Neuronal stem cell (in vitro differentiated cells): ENCODE results near the gene TAOK3.

Experiments used
- DNase-seq: peaks from one replicate; pipeline ENCODE4 v3.0.0-alpha.2; 2013; ENCODE audit warnings: low spot score
- H2AFZ ChIP-seq: one replicate; pipeline ENCODE4 v1.6.1; 2013; ENCODE audit warnings: mild to moderate bottlenecking, low read length, inconsistent platforms
- H2AK5ac ChIP-seq: 2 replicates; pipeline ENCODE4 v1.6.1; 2013; ENCODE audit warnings: low read depth, mild to moderate bottlenecking, inconsistent platforms, low read length, moderate library complexity, mixed read lengths
- H2BK120ac ChIP-seq: 2 replicates; pipeline ENCODE4 v1.6.1; 2013; ENCODE audit warnings: low read depth, mild to moderate bottlenecking, inconsistent platforms, low read length, moderate library complexity, mixed read lengths
- H2BK12ac ChIP-seq: one replicate; pipeline ENCODE4 v1.6.1; 2013; ENCODE audit warnings: low read length, inconsistent platforms
- H2BK15ac ChIP-seq: 2 replicates; pipeline ENCODE4 v1.6.1; 2013; ENCODE audit warnings: mild to moderate bottlenecking, low read length, inconsistent platforms, mixed read lengths
- H2BK5ac ChIP-seq: one replicate; pipeline ENCODE4 v1.6.1; 2013; ENCODE audit warnings: inconsistent platforms, mild to moderate bottlenecking, low read length, moderate library complexity
- H3K14ac ChIP-seq: one replicate; pipeline ENCODE4 v1.6.1; 2013; ENCODE audit warnings: low read length, inconsistent platforms
- H3K18ac ChIP-seq: 2 replicates; pipeline ENCODE4 v1.6.1; 2013; ENCODE audit warnings: low read length, inconsistent platforms
- H3K23ac ChIP-seq: 2 replicates; pipeline ENCODE4 v1.6.1; 2013; ENCODE audit warnings: low read depth, mild to moderate bottlenecking, mixed read lengths, low read length, inconsistent platforms; ENCODE audit not compliant: poor library complexity
- H3K27ac ChIP-seq: replicated peaks from 3 replicates; pipeline ENCODE4 v1.5.1; 2013; ENCODE audit warnings: low read length, inconsistent platforms
- H3K27me3 ChIP-seq, 3 experiments: 2 replicates each; pipeline ENCODE4 v1.6.1; 2013; ENCODE audit warnings: low read length in 3 of 3, mild to moderate bottlenecking in 2 of 3, inconsistent platforms in 1 of 3, low read depth in 1 of 3, mixed read lengths in 1 of 3, moderate library complexity in 1 of 3; ENCODE audit not compliant: control insufficient read depth in 3 of 3, insufficient read depth in 3 of 3
- H3K36me3 ChIP-seq, 2 donors: replicated peaks in 1 of 2; 2 replicates each; pipeline ENCODE4 v1.6.1; 2013; ENCODE audit warnings: low read length in 2 of 2; ENCODE audit not compliant: control insufficient read depth in 2 of 2, insufficient read depth in 2 of 2
- H3K4ac ChIP-seq: 2 replicates; pipeline ENCODE4 v1.6.1; 2013; ENCODE audit warnings: inconsistent platforms, mild to moderate bottlenecking, low read length, moderate library complexity
- H3K4me1 ChIP-seq, 2 donors: 1 replicate in 1 of 2; 2 replicates in 1 of 2; pipeline ENCODE4 v1.6.1; 2013; ENCODE audit warnings: low read length in 2 of 2, low read depth in 1 of 2; ENCODE audit not compliant: control insufficient read depth in 2 of 2, insufficient read depth in 1 of 2
- H3K4me2 ChIP-seq: one replicate; pipeline ENCODE4 v1.6.1; 2013; ENCODE audit warnings: mild to moderate bottlenecking, low read length, inconsistent platforms; ENCODE audit not compliant: insufficient read depth, poor library complexity, severe bottlenecking
- H3K4me3 ChIP-seq, 2 donors: 2 replicates each; pipeline ENCODE4 v1.5.1; 2013; ENCODE audit warnings: low read length in 2 of 2, mild to moderate bottlenecking in 2 of 2, inconsistent platforms in 1 of 2, moderate library complexity in 1 of 2
- H3K79me1 ChIP-seq: one replicate; pipeline ENCODE4 v1.6.1; 2013; ENCODE audit warnings: low read depth, mild to moderate bottlenecking, inconsistent platforms, low read length, moderate library complexity
- H3K9ac ChIP-seq: one replicate; pipeline ENCODE4 v1.6.1; 2013; ENCODE audit warnings: mild to moderate bottlenecking, low read depth, low read length, inconsistent platforms; ENCODE audit not compliant: poor library complexity
- H3K9me3 ChIP-seq, 2 donors: replicated peaks in 1 of 2; 2 replicates each; pipeline versions ENCODE3 to v1.6.1; 2013; ENCODE audit warnings: low read length in 2 of 2, mild to moderate bottlenecking in 2 of 2, inconsistent platforms in 1 of 2, low read depth in 1 of 2, mixed read lengths in 1 of 2, moderate library complexity in 1 of 2; ENCODE audit not compliant: control insufficient read depth in 2 of 2, insufficient read depth in 1 of 2
- H4K8ac ChIP-seq: one replicate; pipeline ENCODE4 v1.6.1; 2013; ENCODE audit warnings: low read depth, mild to moderate bottlenecking, inconsistent platforms, low read length, moderate library complexity
- H4K91ac ChIP-seq: one replicate; pipeline ENCODE4 v1.6.1; 2013; ENCODE audit warnings: low read length, low read depth, mild to moderate bottlenecking, inconsistent platforms; ENCODE audit not compliant: poor library complexity
- WGBS, 2 donors: extraction: QIAGEN DNeasy Blood & Tissue Kit; methylation state at CpG; one replicate each; pipeline ENCODE4 v1.1.7; 2013; ENCODE audit warnings: missing lambda C conversion rate in 2 of 2, mixed read lengths in 1 of 2; ENCODE audit not compliant: insufficient read length in 2 of 2, insufficient replicate concordance in 1 of 2; ENCODE audit errors: extremely low coverage in 2 of 2; 5-methylcytosine and 5-hydroxymethylcytosine counted together

TAOK3 gene

GRCh38 chr12:118376089-118377020 is 3.6 kb upstream of the TAOK3 start, which contains the start of gene SUDS3:
Gene SUDS3, plus strand, starts transcription at chr12:118376555. Its CDS starts 137 bp downstream, at chr12:118376692.
- no peak within 1 kb of the TSS for H2BK5ac ChIP-seq
- H4K91ac ChIP-seq: no peak within 1 kb of the TSS
- peak within 1 kb of the TSS; percentile 31 for H2BK15ac ChIP-seq
- H3K23ac ChIP-seq: peak within 1 kb of the TSS; percentile 86
- peaks cover 3 to 21% of the 10 kb centered on the region in 2 donors for H3K36me3 ChIP-seq
- peak within 1 kb of the TSS; percentile 92 to 100 for H3K4me3 ChIP-seq
- H3K4me1 ChIP-seq: peaks cover 3 to 8% of the 10 kb centered on the region in 2 donors
- H3K79me1 ChIP-seq: peaks cover 7% of the 10 kb centered on the region
- peak within 1 kb of the TSS; percentile 84 for H3K4me2 ChIP-seq
- H3K14ac ChIP-seq: peak within 1 kb of the TSS; percentile 5
- H2BK120ac ChIP-seq: no peak within 1 kb of the TSS
- peak within 1 kb of the TSS; percentile 97 for H3K18ac ChIP-seq
- peaks cover 7 to 9% (median 7%) of the 10 kb centered on the region in 3 experiments for H3K27me3 ChIP-seq
- H4K8ac ChIP-seq: peak within 1 kb of the TSS; percentile 77
- peak within 1 kb of the TSS; percentile 94 for H3K9ac ChIP-seq
- peak; percentile 90 for DNase-seq
- no peaks in the 10 kb centered on the region for H3K9me3 ChIP-seq
- H3K4ac ChIP-seq: no peak within 1 kb of the TSS
- H2AFZ ChIP-seq: peak within 1 kb of the TSS; percentile 91
- WGBS, 2 donors: no CpG with 5 or more reads among the region's 102 CpGs
- H3K27ac ChIP-seq: peak within 1 kb of the TSS; percentile 71
- H2BK12ac ChIP-seq: peak within 1 kb of the TSS; percentile 17
- peak within 1 kb of the TSS; percentile 76 for H2AK5ac ChIP-seq

GRCh38 chr12:118375348-118375747 is 2.6 kb upstream of the TAOK3 start:
- Histone ChIP-seq H3K14ac (no peak overlapping the region), H3K23ac (no peak overlapping the region), H2BK5ac (no peak overlapping the region), H2BK12ac (no peak overlapping the region), H2BK120ac (no peak overlapping the region), H2AFZ (peak overlapping the region; percentile 91), H3K4me1 (peaks cover 3 to 8% of the 10 kb centered on the region in 2 donors), H3K4me3 (no peak overlapping the region), H2BK15ac (no peak overlapping the region), H3K79me1 (peaks cover 7% of the 10 kb centered on the region), H3K9ac (no peak overlapping the region), H3K4ac (no peak overlapping the region), H3K27me3 (peaks cover 8 to 17% (median 17%) of the 10 kb centered on the region in 3 experiments), H3K9me3 (no peaks in the 10 kb centered on the region), H4K91ac (no peak overlapping the region), H2AK5ac (no peak overlapping the region), H4K8ac (no peak overlapping the region), H3K4me2 (no peak overlapping the region), H3K27ac (no peak overlapping the region), H3K36me3 (peaks cover 3 to 11% of the 10 kb centered on the region in 2 donors), H3K18ac (no peak overlapping the region)
- no peak for DNase-seq
- no CpG with 5 or more reads among the region's 10 CpGs for WGBS, 2 donors

GRCh38 chr12:118374909-118375308 is 2.2 kb upstream of the TAOK3 start:
- Histone ChIP-seq H3K18ac (no peak overlapping the region), H2AFZ (no peak overlapping the region), H2BK15ac (no peak overlapping the region), H3K27me3 (peaks cover 8 to 22% (median 19%) of the 10 kb centered on the region in 3 experiments), H4K91ac (no peak overlapping the region), H4K8ac (no peak overlapping the region), H3K4me2 (no peak overlapping the region), H3K4ac (no peak overlapping the region), H3K14ac (no peak overlapping the region), H3K79me1 (peaks cover 7% of the 10 kb centered on the region), H2BK12ac (no peak overlapping the region), H3K36me3 (peaks cover 3 to 7% of the 10 kb centered on the region in 2 donors), H3K4me3 (no peak overlapping the region), H2BK5ac (no peak overlapping the region), H3K23ac (no peak overlapping the region), H3K4me1 (peaks cover 3 to 8% of the 10 kb centered on the region in 2 donors), H3K9me3 (no peaks in the 10 kb centered on the region), H2BK120ac (no peak overlapping the region), H3K27ac (no peak overlapping the region), H2AK5ac (no peak overlapping the region), H3K9ac (no peak overlapping the region)
- DNase-seq: no peak
- WGBS, 2 donors: no CpG with 5 or more reads among the region's 5 CpGs

GRCh38 chr12:118374126-118374725 is 1.5 kb upstream of the TAOK3 start:
- H3K4me3 ChIP-seq: no peak overlapping the region
- peaks cover 0 to under 1% of the 10 kb centered on the region in 2 donors for H3K36me3 ChIP-seq
- H3K4ac ChIP-seq: no peak overlapping the region
- H2AK5ac ChIP-seq: no peak overlapping the region
- no peak overlapping the region for H3K9ac ChIP-seq
- peaks cover 8 to 28% (median 19%) of the 10 kb centered on the region in 3 experiments for H3K27me3 ChIP-seq
- DNase-seq: no peak
- H2BK120ac ChIP-seq: no peak overlapping the region
- H3K27ac ChIP-seq: no peak overlapping the region
- no peak overlapping the region for H4K8ac ChIP-seq
- no peak overlapping the region for H4K91ac ChIP-seq
- H3K23ac ChIP-seq: no peak overlapping the region
- H3K79me1 ChIP-seq: peaks cover 5% of the 10 kb centered on the region
- no peak overlapping the region for H2AFZ ChIP-seq
- no peak overlapping the region for H3K14ac ChIP-seq
- WGBS, 2 donors: no CpG with 5 or more reads among the region's 14 CpGs
- no peak overlapping the region for H3K4me2 ChIP-seq
- no peak overlapping the region for H2BK5ac ChIP-seq
- no peak overlapping the region for H2BK15ac ChIP-seq
- H3K9me3 ChIP-seq: no peaks in the 10 kb centered on the region
- peaks cover 3 to 8% of the 10 kb centered on the region in 2 donors for H3K4me1 ChIP-seq
- H3K18ac ChIP-seq: no peak overlapping the region
- no peak overlapping the region for H2BK12ac ChIP-seq
